IMR-90 (cell line): ENCODE measurements around the gene SLC6A12. TPM values are rescaled to one million over a fixed set of nuclear protein-coding genes. Genes with fewer than 3 reads are reported as not detected.

Experiments used
- ATAC-seq: fragments of 200-7000 bp; cut with Tn5 transposase; 2 replicates; pipeline ENCODE4 v1.9.1; 2020; ENCODE audit warnings: low read depth, mild to moderate bottlenecking, moderate library complexity
- BruUV-seq: library from RNA; stranded (reverse); fragments of 400-500 nt; replicated peaks from 2 replicates; lab custom pipeline; 2021; lab: Mats Ljungman, UMichigan
- CTCF ChIA-PET: fragments of 300-600 bp; formaldehyde crosslinking; extraction: SDS; loops from one replicate; lab custom pipeline; 2021; ENCODE audit warnings: antibody characterized with exemption; lab: Yijun Ruan, JAX
- POLR2A ChIA-PET: fragments of 300-600 bp; sonication (Branson Sonifier 250); formaldehyde crosslinking; loops from one replicate; lab custom pipeline; 2022; ENCODE audit warnings: antibody characterized with exemption; ENCODE audit not compliant: unreplicated experiment; lab: Charles Lee
- DNase-seq: peaks from one replicate; pipeline ENCODE4 v3.0.0; 2013
- H2AFZ ChIP-seq: replicated peaks from 2 replicates; pipeline ENCODE3; 2013; ENCODE audit warnings: low read length, mild to moderate bottlenecking; ENCODE audit not compliant: poor library complexity
- H2AK5ac ChIP-seq: 2 replicates; pipeline ENCODE4 v1.6.1; 2013; ENCODE audit warnings: low read depth, low read length, inconsistent platforms
- H2AK9ac ChIP-seq: replicated peaks from 2 replicates; pipeline ENCODE3; 2013; ENCODE audit warnings: mild to moderate bottlenecking, low read depth, low read length, moderate library complexity; ENCODE audit not compliant: poor library complexity
- H2BK120ac ChIP-seq: 2 replicates; pipeline ENCODE4 v1.6.1; 2013; ENCODE audit warnings: low read depth, low read length, inconsistent platforms
- H2BK15ac ChIP-seq: 3 replicates; pipeline ENCODE4 v1.6.1; 2013; ENCODE audit warnings: low read depth, low read length, inconsistent platforms
- H2BK20ac ChIP-seq: 2 replicates; pipeline ENCODE4 v1.6.1; 2013; ENCODE audit warnings: low read depth, mild to moderate bottlenecking, inconsistent platforms, low read length, moderate library complexity
- H2BK5ac ChIP-seq: 2 replicates; pipeline ENCODE4 v1.6.1; 2013; ENCODE audit warnings: mild to moderate bottlenecking, low read depth, low read length, inconsistent platforms; ENCODE audit not compliant: poor library complexity, severe bottlenecking
- H3K14ac ChIP-seq: replicated peaks from 2 replicates; pipeline ENCODE4 v1.6.1; 2013; ENCODE audit warnings: low read depth, low read length, inconsistent platforms
- H3K18ac ChIP-seq: 2 replicates; pipeline ENCODE4 v1.6.1; 2013; ENCODE audit warnings: low read depth, low read length, control low read depth
- H3K23ac ChIP-seq: 2 replicates; pipeline ENCODE4 v1.6.1; 2013; ENCODE audit warnings: low read depth, low read length, inconsistent platforms
- H3K27ac ChIP-seq: 2 replicates; pipeline ENCODE4 v1.5.1; 2013; ENCODE audit warnings: mild to moderate bottlenecking, control low read depth, low read length; ENCODE audit not compliant: insufficient read depth
- H3K27me3 ChIP-seq: 2 replicates; pipeline ENCODE4 v1.6.1; 2013; ENCODE audit warnings: low read length; ENCODE audit not compliant: control insufficient read depth, insufficient read depth
- H3K36me3 ChIP-seq: 2 replicates; pipeline ENCODE4 v1.6.1; 2013; ENCODE audit warnings: low read length, mixed read lengths; ENCODE audit not compliant: control insufficient read depth, insufficient read depth
- H3K4ac ChIP-seq: 2 replicates; pipeline ENCODE4 v1.6.1; 2013; ENCODE audit warnings: low read depth, low read length, inconsistent platforms
- H3K4me1 ChIP-seq: 2 replicates; pipeline ENCODE4 v1.6.1; 2013; ENCODE audit warnings: low read length, mixed read lengths; ENCODE audit not compliant: control insufficient read depth, insufficient read depth
- H3K4me2 ChIP-seq: 2 replicates; pipeline ENCODE4 v1.6.1; 2013; ENCODE audit warnings: low read depth, mild to moderate bottlenecking, control low read depth, low read length, moderate library complexity
- H3K4me3 ChIP-seq: 2 replicates; pipeline ENCODE4 v1.5.1; 2013; ENCODE audit warnings: low read depth, mild to moderate bottlenecking, control low read depth, low read length, moderate library complexity; ENCODE audit not compliant: insufficient read depth
- H3K56ac ChIP-seq: 2 replicates; pipeline ENCODE4 v1.6.1; 2013; ENCODE audit warnings: low read length, inconsistent platforms; ENCODE audit not compliant: insufficient read depth; ENCODE audit errors: extremely low read depth
- H3K79me1 ChIP-seq, 2 experiments: 2 replicates each; pipeline ENCODE4 v1.6.1; 2013; ENCODE audit warnings: low read length in 2 of 2, inconsistent platforms in 1 of 2, low read depth in 1 of 2
- H3K9ac ChIP-seq: 2 replicates; pipeline ENCODE4 v1.6.1; 2013; ENCODE audit warnings: low read depth, low read length, control low read depth
- H3K9me1 ChIP-seq: 2 replicates; pipeline ENCODE4 v1.6.1; 2013; ENCODE audit warnings: low read length, inconsistent platforms; ENCODE audit not compliant: insufficient read depth
- H3K9me3 ChIP-seq: 2 replicates; pipeline ENCODE4 v1.6.1; 2013; ENCODE audit warnings: low read length; ENCODE audit not compliant: control insufficient read depth, insufficient read depth
- H4K20me1 ChIP-seq: 2 replicates; pipeline ENCODE4 v1.6.1; 2013; ENCODE audit warnings: low read length, inconsistent platforms; ENCODE audit not compliant: insufficient read depth
- H4K5ac ChIP-seq: 2 replicates; pipeline ENCODE4 v1.6.1; 2013; ENCODE audit warnings: mild to moderate bottlenecking, low read depth, low read length, control low read depth
- H4K8ac ChIP-seq, 2 experiments: 2 replicates each; pipeline ENCODE4 v1.6.1; 2013; ENCODE audit warnings: low read depth in 2 of 2, low read length in 2 of 2, control low read depth in 1 of 2, inconsistent platforms in 1 of 2
- H4K91ac ChIP-seq: 2 replicates; pipeline ENCODE4 v1.6.1; 2013; ENCODE audit warnings: low read depth, low read length, inconsistent platforms; ENCODE audit not compliant: insufficient read depth
- BHLHE40 ChIP-seq: fragments of 150-350 bp; IDR thresholded peaks from 2 replicates; pipeline ENCODE4 v1.6.1; 2016; ENCODE audit warnings: mild to moderate bottlenecking, low read depth, low read length
- CEBPB ChIP-seq: IDR thresholded peaks from 2 replicates; pipeline ENCODE4 v1.6.1; 2012; ENCODE audit warnings: low read depth, low read length, improper control_type of control experiment
- CHD1 ChIP-seq: IDR thresholded peaks from 2 replicates; pipeline ENCODE4 v1.6.1; 2012; ENCODE audit warnings: low read depth, low read length, improper control_type of control experiment
- CTCF ChIP-seq: conservative IDR thresholded peaks from 2 replicates; pipeline ENCODE4 v1.5.1; 2012; ENCODE audit warnings: mild to moderate bottlenecking, low read depth, low read length, improper control_type of control experiment
- ELK1 ChIP-seq: fragments of 150-350 bp; IDR thresholded peaks from 2 replicates; pipeline ENCODE4 v1.6.1; 2016; ENCODE audit warnings: low read depth, mild to moderate bottlenecking, low read length, moderate library complexity, borderline replicate concordance
- FOS ChIP-seq: fragments of 150-350 bp; IDR thresholded peaks from 2 replicates; pipeline ENCODE4 v1.6.1; 2016; ENCODE audit warnings: low read depth, low read length
- MAFK ChIP-seq: IDR thresholded peaks from 2 replicates; pipeline ENCODE4 v1.6.1; 2012; ENCODE audit warnings: low read depth, low read length, improper control_type of control experiment
- MAZ ChIP-seq: IDR thresholded peaks from 2 replicates; pipeline ENCODE4 v1.6.1; 2012; ENCODE audit warnings: low read depth, mild to moderate bottlenecking, low read length, improper control_type of control experiment, moderate library complexity, borderline replicate concordance
- MXI1 ChIP-seq: IDR thresholded peaks from 2 replicates; pipeline ENCODE4 v1.6.1; 2012; ENCODE audit warnings: low read depth, mild to moderate bottlenecking, low read length, moderate library complexity, borderline replicate concordance
- NFE2L2 ChIP-seq: fragments of 150-350 bp; IDR thresholded peaks from 2 replicates; pipeline ENCODE4 v1.6.1; 2016; ENCODE audit warnings: low read depth, mild to moderate bottlenecking, low read length
- RAD21 ChIP-seq: IDR thresholded peaks from 2 replicates; pipeline ENCODE4 v1.6.1; 2012; ENCODE audit warnings: low read length, improper control_type of control experiment
- RCOR1 ChIP-seq: IDR thresholded peaks from 2 replicates; pipeline ENCODE4 v1.6.1; 2012; ENCODE audit warnings: mild to moderate bottlenecking, low read length, improper control_type of control experiment; ENCODE audit not compliant: insufficient replicate concordance
- RFX5 ChIP-seq: IDR thresholded peaks from 2 replicates; pipeline ENCODE4 v1.8.0; 2012; ENCODE audit warnings: low read depth, mild to moderate bottlenecking, low read length, moderate library complexity
- SMC3 ChIP-seq: fragments of 150-350 bp; IDR thresholded peaks from 2 replicates; pipeline ENCODE4 v1.6.1; 2016; ENCODE audit warnings: low read depth, mild to moderate bottlenecking, antibody characterized with exemption, low read length, moderate library complexity
- WGBS, 2 experiments: methylation state at CpG; one replicate each; pipeline versions ENCODE4 v1.1.5 to v1.1.7; 2013; ENCODE audit warnings: missing lambda C conversion rate in 2 of 2; ENCODE audit not compliant: insufficient read length in 1 of 2; ENCODE audit errors: extremely low coverage in 2 of 2; 5-methylcytosine and 5-hydroxymethylcytosine counted together
- dilution Hi-C: fragments of 300-500 bp; cut with HindIII; formaldehyde crosslinking; loops from one replicate; pipeline ENCODE4 v1.14.3; 2018; ENCODE audit warnings: low sequenced_read_pairs; ENCODE audit not compliant: unreplicated experiment
- in situ Hi-C: fragments of 300-500 bp; cut with MboI; formaldehyde crosslinking; loops from 3 replicates; pipeline ENCODE4 v1.14.3; 2019; ENCODE audit warnings: low sequenced_read_pairs, inconsistent platforms, mixed read lengths
- intact Hi-C: fragments of 100-400 bp; cut with micrococcal nuclease; formaldehyde crosslinking; loops from 2 replicates; pipeline ENCODE4 v1.10.0; 2022
- polyA plus RNA-seq, 3 experiments: library from polyadenylated mRNA; depleted of rRNA; stranded (reverse); fragments of >200 nt; gene quantifications; 2 replicates each; pipeline ENCODE4 v1.2.3, GENCODE V29; 2012; ENCODE audit warnings: low replicate concordance in 1 of 3
- total RNA-seq: library from RNA; depleted of rRNA; stranded (reverse); fragments of >200 nt; gene quantifications from 2 replicates; pipeline ENCODE4 v1.2.3, GENCODE V29; 2012

SLC6A12 gene
- total and polyA plus RNA-seq, 2 of the 4 experiments (the other 2 are of a cell fraction): not detected

GRCh38 chr12:210277-211141 is 3.4 kb downstream of the SLC6A12 start (continued):
- no peak for TF ChIP-seq BHLHE40

- Histone ChIP-seq H3K79me1 (no peaks in the 10 kb centered on the region), H3K4me1 (peaks cover 2% of the 10 kb centered on the region; the same call in 1 of the 2 replicates), H2AFZ (no peak overlapping the region), H2AK5ac (no peak overlapping the region), H4K8ac (no peak overlapping the region), H3K9me3 (no peaks in the 10 kb centered on the region), H3K18ac (no peak overlapping the region), H3K4me2 (no peak overlapping the region), H4K20me1 (no peaks in the 10 kb centered on the region; the same call in 1 of the 2 replicates), H3K27ac (no peak overlapping the region), H3K14ac (no peak overlapping the region), H2BK120ac (no peak overlapping the region), H2BK15ac (no peak overlapping the region), H3K56ac (no peak overlapping the region), H3K4me3 (no peak overlapping the region), H4K5ac (no peak overlapping the region), H3K27me3 (peaks cover 76% of the 10 kb centered on the region), H3K36me3 (no peaks in the 10 kb centered on the region), H3K9me1 (no peaks in the 10 kb centered on the region; the same call in 1 of the 2 replicates), H4K91ac (no peak overlapping the region), H2AK9ac (no peak overlapping the region), H3K23ac (no peak overlapping the region), H3K9ac (no peak overlapping the region), H2BK5ac (no peak overlapping the region), H3K4ac (no peak overlapping the region), H2BK20ac (no peak overlapping the region)
- CTCF ChIA-PET: no interaction called here
- no TSS peak for BruUV-seq
- POLR2A ChIA-PET: no interaction called here
- 100% methylated on average over 3 of the region's 12 CpGs; no CpG with 5 or more reads in 1 of the 2 experiments for WGBS, 2 experiments
- DNase-seq (no peak), ATAC-seq (no peak)
- intact Hi-C loops: no loop called here
- in situ Hi-C loops: no loop called here
- dilution Hi-C loops: no loop called here
- TF ChIP-seq CTCF: no peak
- no peak for TF ChIP-seq CEBPB
- TF ChIP-seq MAZ: no peak
- TF ChIP-seq NFE2L2: no peak
- no peak for TF ChIP-seq ELK1
- TF ChIP-seq BHLHE40: no peak
- TF ChIP-seq RFX5: no peak
- no peak for TF ChIP-seq CHD1
- no peak for TF ChIP-seq RAD21
- no peak for TF ChIP-seq RCOR1
- TF ChIP-seq MAFK: no peak
- TF ChIP-seq SMC3: no peak
- no peak for TF ChIP-seq FOS
- TF ChIP-seq MXI1: no peak
These were observed 4.1 kb downstream of the SLC6A12 start for GRCh38 chr12:209851-210250.
